ENCODE data around the gene SYT6. TPM values are rescaled to one million over a fixed set of nuclear protein-coding genes. Genes with fewer than 3 reads are reported as not detected.

Gene SYT6
- total and polyA plus RNA-seq, 2 donors (not counting 1 experiment from before 2014, with no cell fraction given) = not detected

DNA sequence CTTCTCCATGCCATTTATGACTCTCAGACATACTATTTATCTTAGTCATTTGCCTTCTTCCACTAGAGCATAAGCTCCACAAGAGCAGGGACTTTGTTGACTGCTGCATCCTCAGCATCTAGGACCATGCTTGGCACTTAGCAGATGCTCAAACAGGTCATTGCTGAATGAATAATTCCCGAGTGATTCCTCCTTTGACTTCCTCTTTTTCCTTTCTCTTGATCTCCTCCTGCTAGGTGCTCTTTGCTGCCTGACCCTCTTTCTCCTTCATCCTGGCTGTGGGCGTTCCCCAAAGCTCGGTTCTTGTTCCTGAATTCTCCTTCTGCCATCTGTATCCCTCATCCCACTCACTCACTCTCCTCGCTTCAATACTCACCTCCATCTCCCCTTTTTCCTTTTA, 23.5 kb downstream of the SYT6 start:
- Histone ChIP-seq H3K27me3 (ENCODE audit: control insufficient read depth, insufficient read depth, low read length) (peaks cover 3% of the 10 kb centered on the region), H3K9ac (ENCODE audit: insufficient read depth, low read length) (no peak overlapping the region), H3K4me3 (replicated peaks in 1 of 4; ENCODE audit: control extremely low read depth in 1 of 4, insufficient read depth in 1 of 4, low read depth in 3 of 4, low read length in 4 of 4) (no peak overlapping the region), H3K36me3 (ENCODE audit: control insufficient read depth, insufficient read depth, low read length) (no peaks in the 10 kb centered on the region), H3K79me2 (ENCODE audit: control insufficient read depth, insufficient read depth, low read length) (no peaks in the 10 kb centered on the region), H3K4me1 (ENCODE audit: control insufficient read depth, extremely low read depth, insufficient read depth, low read length) (no peaks in the 10 kb centered on the region), H2AFZ (ENCODE audit: low read length) (no peak overlapping the region), H3K27ac (ENCODE audit: insufficient read depth, low read length) (no peak overlapping the region), H3K9me3 (ENCODE audit: control insufficient read depth, insufficient read depth, low read depth, low read length) (no peaks in the 10 kb centered on the region), H3K4me2 (ENCODE audit: extremely low read depth, insufficient read depth, low read length) (no peak overlapping the region), H4K20me1 (ENCODE audit: control insufficient read depth, extremely low read depth, insufficient read depth, low read length) (no peaks in the 10 kb centered on the region)
- no peak for DNase-seq (ENCODE audit: low read depth in 2 of 2)
- TF ChIP-seq, protein P1, sequence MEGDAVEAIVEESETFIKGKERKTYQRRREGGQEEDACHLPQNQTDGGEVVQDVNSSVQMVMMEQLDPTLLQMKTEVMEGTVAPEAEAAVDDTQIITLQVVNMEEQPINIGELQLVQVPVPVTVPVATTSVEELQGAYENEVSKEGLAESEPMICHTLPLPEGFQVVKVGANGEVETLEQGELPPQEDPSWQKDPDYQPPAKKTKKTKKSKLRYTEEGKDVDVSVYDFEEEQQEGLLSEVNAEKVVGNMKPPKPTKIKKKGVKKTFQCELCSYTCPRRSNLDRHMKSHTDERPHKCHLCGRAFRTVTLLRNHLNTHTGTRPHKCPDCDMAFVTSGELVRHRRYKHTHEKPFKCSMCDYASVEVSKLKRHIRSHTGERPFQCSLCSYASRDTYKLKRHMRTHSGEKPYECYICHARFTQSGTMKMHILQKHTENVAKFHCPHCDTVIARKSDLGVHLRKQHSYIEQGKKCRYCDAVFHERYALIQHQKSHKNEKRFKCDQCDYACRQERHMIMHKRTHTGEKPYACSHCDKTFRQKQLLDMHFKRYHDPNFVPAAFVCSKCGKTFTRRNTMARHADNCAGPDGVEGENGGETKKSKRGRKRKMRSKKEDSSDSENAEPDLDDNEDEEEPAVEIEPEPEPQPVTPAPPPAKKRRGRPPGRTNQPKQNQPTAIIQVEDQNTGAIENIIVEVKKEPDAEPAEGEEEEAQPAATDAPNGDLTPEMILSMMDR (conservative IDR thresholded peaks at IDR 0.05 in 1 of 2, IDR thresholded peaks at IDR 0.05 in 1 of 2; ENCODE audit: low read depth in 1 of 2, low read length in 2 of 2) = no peak
- no peak for TF ChIP-seq EZH2 (IDR thresholded peaks at IDR 0.05; ENCODE audit: low read length, missing control alignments)

DNA sequence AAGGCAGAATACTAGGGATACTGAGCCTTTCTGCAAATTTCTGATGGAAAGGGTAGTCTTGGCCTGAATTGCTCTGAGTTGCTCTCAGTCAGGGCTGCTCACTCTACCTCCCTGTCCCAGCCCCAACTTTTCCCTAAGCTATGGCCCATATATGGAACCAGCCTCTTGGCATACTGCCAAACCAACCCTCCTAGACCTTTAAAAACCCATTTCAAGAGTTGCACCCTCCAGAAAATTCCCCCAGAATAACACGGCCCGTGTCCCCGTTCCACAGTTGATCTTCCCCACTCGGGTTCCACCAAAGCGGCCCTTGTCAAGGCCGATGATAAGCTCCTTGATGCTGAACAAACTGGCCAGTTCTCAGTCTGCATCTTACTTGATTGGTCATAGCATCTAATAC, 25.4 kb downstream of the SYT6 start:
- DNase-seq (ENCODE audit: low read depth in 2 of 2) = no peak
- Histone ChIP-seq H4K20me1 (ENCODE audit: control insufficient read depth, extremely low read depth, insufficient read depth, low read length) (no peaks in the 10 kb centered on the region), H3K4me1 (ENCODE audit: control insufficient read depth, extremely low read depth, insufficient read depth, low read length) (no peaks in the 10 kb centered on the region), H3K27ac (ENCODE audit: insufficient read depth, low read length) (no peak overlapping the region), H3K4me3 (replicated peaks in 1 of 4; ENCODE audit: control extremely low read depth in 1 of 4, insufficient read depth in 1 of 4, low read depth in 3 of 4, low read length in 4 of 4) (no peak overlapping the region), H3K9me3 (ENCODE audit: control insufficient read depth, insufficient read depth, low read depth, low read length) (no peaks in the 10 kb centered on the region), H3K27me3 (ENCODE audit: control insufficient read depth, insufficient read depth, low read length) (no peaks in the 10 kb centered on the region), H3K9ac (ENCODE audit: insufficient read depth, low read length) (no peak overlapping the region), H3K36me3 (ENCODE audit: control insufficient read depth, insufficient read depth, low read length) (no peaks in the 10 kb centered on the region), H3K79me2 (ENCODE audit: control insufficient read depth, insufficient read depth, low read length) (no peaks in the 10 kb centered on the region), H3K4me2 (ENCODE audit: extremely low read depth, insufficient read depth, low read length) (no peak overlapping the region), H2AFZ (ENCODE audit: low read length) (no peak overlapping the region)
- TF ChIP-seq EZH2 (IDR thresholded peaks at IDR 0.05; ENCODE audit: low read length, missing control alignments) = no peak
- TF ChIP-seq, protein P1 (conservative IDR thresholded peaks at IDR 0.05 in 1 of 2, IDR thresholded peaks at IDR 0.05 in 1 of 2; ENCODE audit: low read depth in 1 of 2, low read length in 2 of 2) = no peak

DNA sequence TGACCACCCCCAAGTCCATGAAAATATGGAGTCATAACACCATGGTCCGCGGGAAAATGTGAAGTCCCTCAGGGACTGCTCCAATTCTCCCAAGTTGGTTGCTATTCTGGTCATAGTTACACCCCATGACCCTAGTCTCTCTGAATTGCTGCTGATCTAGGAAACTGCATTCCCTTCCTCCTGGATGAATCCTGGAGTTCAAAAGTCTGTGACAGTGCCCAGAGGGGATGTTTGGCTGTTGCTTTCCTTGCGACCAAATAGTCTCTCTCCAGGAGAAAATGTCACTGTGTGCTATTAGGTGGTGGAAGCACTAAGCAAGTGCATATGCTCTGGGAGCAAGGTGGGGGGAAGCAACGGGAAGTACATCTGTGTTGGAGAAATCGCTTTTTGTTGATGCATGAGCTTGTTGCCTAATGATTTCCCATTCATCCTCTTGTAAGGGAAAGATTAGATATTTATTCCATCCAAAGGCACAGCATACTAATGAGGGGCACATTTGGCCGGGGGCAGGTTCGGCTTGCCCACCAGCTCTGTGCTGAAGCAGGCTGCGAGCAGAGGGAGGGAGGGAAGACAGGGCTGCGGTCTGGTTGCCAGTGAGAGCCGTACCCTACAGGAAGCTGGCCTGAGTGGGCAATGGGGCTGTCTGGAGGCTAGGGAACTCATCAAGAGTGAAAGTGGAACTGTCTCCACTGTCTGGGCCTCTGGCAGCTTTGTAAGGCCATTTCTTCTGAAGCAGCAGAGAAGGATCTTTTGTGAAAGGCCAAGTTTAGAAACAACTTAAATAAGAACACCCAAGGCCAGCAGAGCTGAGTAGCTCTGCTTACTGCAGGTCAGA, 27.2 kb downstream of the SYT6 start:
- H2AFZ ChIP-seq (ENCODE audit: low read length) = no peak overlapping the region
- H3K4me2 ChIP-seq (ENCODE audit: extremely low read depth, insufficient read depth, low read length) = no peak overlapping the region
- no peak overlapping the region for H3K4me3 ChIP-seq (replicated peaks in 1 of 4; ENCODE audit: control extremely low read depth in 1 of 4, insufficient read depth in 1 of 4, low read depth in 3 of 4, low read length in 4 of 4)
- H3K79me2 ChIP-seq (ENCODE audit: control insufficient read depth, insufficient read depth, low read length) = no peaks in the 10 kb centered on the region
- no peaks in the 10 kb centered on the region for H3K9me3 ChIP-seq (ENCODE audit: control insufficient read depth, insufficient read depth, low read depth, low read length)
- no peaks in the 10 kb centered on the region for H3K27me3 ChIP-seq (ENCODE audit: control insufficient read depth, insufficient read depth, low read length)
- no peak overlapping the region for H3K27ac ChIP-seq (ENCODE audit: insufficient read depth, low read length)
- H3K36me3 ChIP-seq (ENCODE audit: control insufficient read depth, insufficient read depth, low read length) = no peaks in the 10 kb centered on the region
- no peak for DNase-seq (ENCODE audit: low read depth in 2 of 2)
- no peaks in the 10 kb centered on the region for H3K4me1 ChIP-seq (ENCODE audit: control insufficient read depth, extremely low read depth, insufficient read depth, low read length)
- H3K9ac ChIP-seq (ENCODE audit: insufficient read depth, low read length) = no peak overlapping the region
- H4K20me1 ChIP-seq (ENCODE audit: control insufficient read depth, extremely low read depth, insufficient read depth, low read length) = no peaks in the 10 kb centered on the region
- TF ChIP-seq EZH2 (IDR thresholded peaks at IDR 0.05; ENCODE audit: low read length, missing control alignments) = no peak
- TF ChIP-seq, protein P1 (conservative IDR thresholded peaks at IDR 0.05 in 1 of 2, IDR thresholded peaks at IDR 0.05 in 1 of 2; ENCODE audit: low read depth in 1 of 2, low read length in 2 of 2) = no peak
